Cardiac muscle cell (in vitro differentiated cells and primary cell): ENCODE data around the gene EXOC6B. TPM values are rescaled to one million over a fixed set of nuclear protein-coding genes. Genes with fewer than 3 reads are reported as not detected.
A peak's percentile ranks its signal among the peaks of the same experiment; 100 is the strongest.

Experiments
- DNase-seq, 2 donors: peaks; one replicate each; pipeline versions ENCODE4 v3.0.0 to v3.0.0-alpha.2; 2010 to 2017; ENCODE audit warnings: low read depth in 1 of 2, low spot score in 1 of 2
- H3K27ac ChIP-seq: fragments of 200-600 bp; sonication (generic); 2 replicates; pipeline ENCODE4 v1.5.1; 2016
- H3K27me3 ChIP-seq: fragments of 200-600 bp; sonication (generic); 2 replicates; pipeline ENCODE4 v1.6.0; 2016; ENCODE audit warnings: control low read depth
- H3K36me3 ChIP-seq: fragments of 200-600 bp; sonication (generic); 2 replicates; pipeline ENCODE4 v1.5.1; 2016; ENCODE audit warnings: control low read depth
- H3K4me1 ChIP-seq: fragments of 200-600 bp; sonication (generic); 2 replicates; pipeline ENCODE4 v1.8.1; 2017; ENCODE audit warnings: low read depth, mild to moderate bottlenecking, mixed run types
- H3K4me3 ChIP-seq: fragments of 200-600 bp; sonication (generic); 2 replicates; pipeline ENCODE4 v1.5.1; 2016; ENCODE audit warnings: mild to moderate bottlenecking
- H3K9me3 ChIP-seq: fragments of 200-600 bp; sonication (generic); 2 replicates; pipeline ENCODE4 v1.5.1; 2017; ENCODE audit warnings: low read depth, mild to moderate bottlenecking, control low read depth
- CTCF ChIP-seq: IDR thresholded peaks from 2 replicates; pipeline ENCODE4 v1.5.1; 2012; ENCODE audit warnings: low read depth, mild to moderate bottlenecking, low read length
- polyA plus RNA-seq: library from polyadenylated mRNA; unstranded; fragments of >200 nt; fragmentation: Nextera tagmentation; extraction: Ambion mirVana; gene quantifications from 2 replicates; pipeline ENCODE4 v1.2.1, GENCODE V29; 2016
- total RNA-seq: library from RNA; depleted of rRNA; stranded (reverse); fragments of >200 nt; gene quantifications from 2 replicates; pipeline ENCODE4 v1.2.3, GENCODE V29; 2016

Gene EXOC6B
- total and polyA plus RNA-seq, 2 experiments from 2014 or later: 21.7 to 23.9 TPM

GRCh38 chr2:72165792-72166191 is 660.0 kb downstream of the EXOC6B start:
- no peaks in the 10 kb centered on the region for H3K27me3 ChIP-seq
- peak in 1 of 2 donors; percentile 48 for DNase-seq
- no peak overlapping the region for H3K27ac ChIP-seq
- H3K36me3 ChIP-seq: no peaks in the 10 kb centered on the region
- H3K9me3 ChIP-seq: no peaks in the 10 kb centered on the region
- H3K4me3 ChIP-seq: no peak overlapping the region
- no peaks in the 10 kb centered on the region for H3K4me1 ChIP-seq
- no peak for TF ChIP-seq CTCF

GRCh38 chr2:72162574-72162973 is 663.3 kb downstream of the EXOC6B start:
- no peaks in the 10 kb centered on the region for H3K27me3 ChIP-seq
- no peaks in the 10 kb centered on the region for H3K36me3 ChIP-seq
- no peak for DNase-seq
- no peak for TF ChIP-seq CTCF
- H3K4me3 ChIP-seq: no peak overlapping the region
- no peaks in the 10 kb centered on the region for H3K4me1 ChIP-seq
- H3K9me3 ChIP-seq: no peaks in the 10 kb centered on the region
- H3K27ac ChIP-seq: no peak overlapping the region

GRCh38 chr2:72159211-72159993 is 666.4 kb downstream of the EXOC6B start:
- Histone ChIP-seq H3K9me3 (no peaks in the 10 kb centered on the region), H3K27me3 (peaks cover 10% of the 10 kb centered on the region), H3K4me3 (no peak overlapping the region), H3K27ac (no peak overlapping the region), H3K36me3 (no peaks in the 10 kb centered on the region), H3K4me1 (peaks cover under 1% of the 10 kb centered on the region)
- TF ChIP-seq CTCF: no peak
- DNase-seq: no peak

- no peak overlapping the region for H3K27ac ChIP-seq
- TF ChIP-seq CTCF: no peak
- no peaks in the 10 kb centered on the region for H3K9me3 ChIP-seq
- H3K4me3 ChIP-seq: no peak overlapping the region
- DNase-seq: no peak
- no peaks in the 10 kb centered on the region for H3K36me3 ChIP-seq
- peaks cover 10% of the 10 kb centered on the region for H3K27me3 ChIP-seq
- H3K4me1 ChIP-seq: peaks cover 4% of the 10 kb centered on the region
Observed at GRCh38 chr2:72157871-72158771, 667.7 kb downstream of the EXOC6B start.

GRCh38 chr2:72156872-72157271 is 669.0 kb downstream of the EXOC6B start:
- TF ChIP-seq CTCF: no peak
- H3K27me3 ChIP-seq: peaks cover 10% of the 10 kb centered on the region
- no peak overlapping the region for H3K4me3 ChIP-seq
- peaks cover 4% of the 10 kb centered on the region for H3K4me1 ChIP-seq
- H3K27ac ChIP-seq: no peak overlapping the region
- no peak for DNase-seq
- H3K36me3 ChIP-seq: no peaks in the 10 kb centered on the region
- no peaks in the 10 kb centered on the region for H3K9me3 ChIP-seq
